Cardiac muscle cell (in vitro differentiated cells and primary cell): ENCODE data around the gene TXLNB. TPM values are rescaled to one million over a fixed set of nuclear protein-coding genes. Genes with fewer than 3 reads are reported as not detected.
A peak's percentile ranks its signal among the peaks of the same experiment; 100 is the strongest.

Experiments used
- DNase-seq, 2 donors: peaks; one replicate each; pipeline versions ENCODE4 v3.0.0 to v3.0.0-alpha.2; 2010 to 2017; ENCODE audit warnings: low read depth in 1 of 2, low spot score in 1 of 2
- H3K27ac ChIP-seq: fragments of 200-600 bp; sonication (generic); 2 replicates; pipeline ENCODE4 v1.5.1; 2016
- H3K27me3 ChIP-seq: fragments of 200-600 bp; sonication (generic); 2 replicates; pipeline ENCODE4 v1.6.0; 2016; ENCODE audit warnings: control low read depth
- H3K36me3 ChIP-seq: fragments of 200-600 bp; sonication (generic); 2 replicates; pipeline ENCODE4 v1.5.1; 2016; ENCODE audit warnings: control low read depth
- H3K4me1 ChIP-seq: fragments of 200-600 bp; sonication (generic); 2 replicates; pipeline ENCODE4 v1.8.1; 2017; ENCODE audit warnings: low read depth, mild to moderate bottlenecking, mixed run types
- H3K4me3 ChIP-seq: fragments of 200-600 bp; sonication (generic); 2 replicates; pipeline ENCODE4 v1.5.1; 2016; ENCODE audit warnings: mild to moderate bottlenecking
- H3K9me3 ChIP-seq: fragments of 200-600 bp; sonication (generic); 2 replicates; pipeline ENCODE4 v1.5.1; 2017; ENCODE audit warnings: low read depth, mild to moderate bottlenecking, control low read depth
- CTCF ChIP-seq: IDR thresholded peaks from 2 replicates; pipeline ENCODE4 v1.5.1; 2012; ENCODE audit warnings: low read depth, mild to moderate bottlenecking, low read length
- polyA plus RNA-seq: library from polyadenylated mRNA; unstranded; fragments of >200 nt; fragmentation: Nextera tagmentation; extraction: Ambion mirVana; gene quantifications from 2 replicates; pipeline ENCODE4 v1.2.1, GENCODE V29; 2016
- total RNA-seq: library from RNA; depleted of rRNA; stranded (reverse); fragments of >200 nt; gene quantifications from 2 replicates; pipeline ENCODE4 v1.2.3, GENCODE V29; 2016

Gene TXLNB
- total and polyA plus RNA-seq, 2 experiments from 2014 or later, result 5.9 to 17.5 TPM

GRCh38 chr6:139282684-139283083 lies 9.1 kb downstream of the TXLNB start:
- DNase-seq, result no peak
- Histone ChIP-seq H3K27me3 (no peaks in the 10 kb centered on the region), H3K27ac (no peak overlapping the region), H3K36me3 (no peaks in the 10 kb centered on the region), H3K4me3 (no peak overlapping the region), H3K4me1 (no peaks in the 10 kb centered on the region), H3K9me3 (no peaks in the 10 kb centered on the region)
- TF ChIP-seq CTCF, result no peak

- no peak for DNase-seq
- no peak for TF ChIP-seq CTCF
These were observed 13.6 kb downstream of the TXLNB start for GRCh38 chr6:139278190-139278589.

GRCh38 chr6:139277587-139277986 lies 14.2 kb downstream of the TXLNB start:
- no peak for TF ChIP-seq CTCF
- no peak overlapping the region for H3K4me3 ChIP-seq

More at GRCh38 chr6:139278190-139278589, 13.6 kb downstream of the TXLNB start:
- Histone ChIP-seq H3K4me3 (no peak overlapping the region), H3K36me3 (peaks cover 4% of the 10 kb centered on the region), H3K4me1 (no peaks in the 10 kb centered on the region), H3K27me3 (no peaks in the 10 kb centered on the region), H3K27ac (no peak overlapping the region), H3K9me3 (no peaks in the 10 kb centered on the region)

GRCh38 chr6:139277161-139277560 lies 14.6 kb downstream of the TXLNB start:
- Histone ChIP-seq H3K27me3 (no peaks in the 10 kb centered on the region), H3K4me3 (no peak overlapping the region), H3K9me3 (no peaks in the 10 kb centered on the region), H3K4me1 (no peaks in the 10 kb centered on the region), H3K36me3 (peaks cover 4% of the 10 kb centered on the region), H3K27ac (no peak overlapping the region)
- peak in 1 of 2 donors; percentile 47 for DNase-seq
- no peak for TF ChIP-seq CTCF

More at GRCh38 chr6:139277587-139277986, 14.2 kb downstream of the TXLNB start:
- no peaks in the 10 kb centered on the region for H3K9me3 ChIP-seq
- peaks cover 4% of the 10 kb centered on the region for H3K36me3 ChIP-seq
- no peak for DNase-seq
- no peaks in the 10 kb centered on the region for H3K27me3 ChIP-seq
- no peaks in the 10 kb centered on the region for H3K4me1 ChIP-seq
- no peak overlapping the region for H3K27ac ChIP-seq

- Histone ChIP-seq H3K27ac (no peak overlapping the region), H3K27me3 (no peaks in the 10 kb centered on the region), H3K4me1 (no peaks in the 10 kb centered on the region), H3K4me3 (no peak overlapping the region), H3K36me3 (peaks cover 4% of the 10 kb centered on the region), H3K9me3 (no peaks in the 10 kb centered on the region)
- DNase-seq, result no peak
- no peak for TF ChIP-seq CTCF
These were observed 16.3 kb downstream of the TXLNB start for GRCh38 chr6:139275279-139276055.
